GM12878 (cell line): Measurements from ENCODE around the gene RB1. TPM values are rescaled to one million over a fixed set of nuclear protein-coding genes. Genes with fewer than 3 reads are reported as not detected.

Source experiments
- ATAC-seq: fragments of 200-7000 bp; cut with Tn5 transposase; 3 replicates; pipeline ENCODE4 v1.9.1; 2020; ENCODE audit warnings: mild to moderate bottlenecking, moderate library complexity
- BruUV-seq: library from RNA; stranded (reverse); fragments of 400-500 nt; replicated peaks from 2 replicates; lab custom pipeline; 2021; lab: Mats Ljungman, UMichigan
- CTCF ChIA-PET: fragments of 300-600 bp; sonication (Branson Sonifier 250); formaldehyde crosslinking; extraction: SDS; loops from one replicate; lab custom pipeline; 2021; ENCODE audit warnings: inconsistent platforms; lab: Yijun Ruan, JAX
- POLR2A ChIA-PET: fragments of 350-600 bp; formaldehyde crosslinking; extraction: SDS; loops from one replicate; lab custom pipeline; 2021; ENCODE audit warnings: inconsistent platforms; lab: Charles Lee
- RAD21 ChIA-PET: fragments of 300-600 bp; sonication (Branson Sonifier 250); formaldehyde crosslinking; loops from one replicate; lab custom pipeline; 2023; ENCODE audit warnings: antibody characterized with exemption; ENCODE audit not compliant: unreplicated experiment; lab: Charles Lee
- SMC1A ChIA-PET: fragments of 300-600 bp; sonication (Branson Sonifier 250); formaldehyde crosslinking; loops from one replicate; lab custom pipeline; 2023; ENCODE audit not compliant: unreplicated experiment, uncharacterized antibody; lab: Charles Lee
- DNase-seq: peaks from one replicate; pipeline ENCODE4 v3.0.0-alpha.2; 2011; ENCODE audit warnings: low read depth, low spot score
- FAIRE-seq: peaks from 3 replicates; lab custom pipeline; 2011; peaks lifted over from hg19 to GRCh38; lab: Jason Lieb, UNC
- H2AFZ ChIP-seq: 2 replicates; pipeline ENCODE4 v1.6.0; 2011; ENCODE audit warnings: low read depth, low read length, control low read depth; ENCODE audit not compliant: control insufficient read depth
- H3K27ac ChIP-seq: 2 replicates; pipeline ENCODE4 v1.5.1; 2011; ENCODE audit warnings: control low read depth; ENCODE audit not compliant: control insufficient read depth, insufficient read depth
- H3K27me3 ChIP-seq, 2 experiments: replicated peaks in 1 of 2; 2 replicates each; pipeline versions ENCODE4 v1.6.0 to v1.6.1; 2011; ENCODE audit warnings: low read length in 1 of 2; ENCODE audit not compliant: control insufficient read depth in 2 of 2, insufficient read depth in 2 of 2
- H3K36me3 ChIP-seq, 2 experiments: 2 replicates each; pipeline ENCODE4 v1.5.1; 2011; ENCODE audit warnings: low read length in 1 of 2; ENCODE audit not compliant: control insufficient read depth in 2 of 2, insufficient read depth in 2 of 2
- H3K4me1 ChIP-seq: 2 replicates; pipeline ENCODE4 v1.6.1; 2011; ENCODE audit warnings: mild to moderate bottlenecking, low read length, moderate library complexity, mixed read lengths; ENCODE audit not compliant: control insufficient read depth, insufficient read depth
- H3K4me2 ChIP-seq: 2 replicates; pipeline ENCODE4 v1.6.0; 2011; ENCODE audit warnings: control low read depth; ENCODE audit not compliant: control insufficient read depth, insufficient read depth
- H3K4me3 ChIP-seq: fragments of 200-600 bp; sonication (generic); 2 replicates; pipeline ENCODE4 v1.5.1; 2016
- H3K79me2 ChIP-seq: 2 replicates; pipeline ENCODE4 v1.6.0; 2011; ENCODE audit warnings: low read length; ENCODE audit not compliant: control insufficient read depth, insufficient read depth
- H3K9ac ChIP-seq: 2 replicates; pipeline ENCODE4 v1.8.0; 2011; ENCODE audit warnings: low read length, control low read depth, mixed read lengths; ENCODE audit not compliant: control insufficient read depth, insufficient read depth
- H3K9me3 ChIP-seq: replicated peaks from 3 replicates; pipeline ENCODE4 v1.5.1; 2011; ENCODE audit warnings: mild to moderate bottlenecking, low read length; ENCODE audit not compliant: control insufficient read depth, insufficient read depth
- H4K20me1 ChIP-seq: 2 replicates; pipeline ENCODE4 v1.6.0; 2011; ENCODE audit not compliant: control insufficient read depth, insufficient read depth
- BCL3 ChIP-seq: IDR thresholded peaks from 2 replicates; pipeline ENCODE4 v1.6.1; 2011; ENCODE audit warnings: borderline replicate concordance, low read depth, mild to moderate bottlenecking, moderate library complexity, low read length; ENCODE audit not compliant: insufficient read depth, poor library complexity, severe bottlenecking
- EGR1 ChIP-seq, 2 experiments: IDR thresholded peaks; 1 replicate in 1 of 2; 2 replicates in 1 of 2; pipeline ENCODE4 v1.6.1; 2011 to 2012; ENCODE audit warnings: low read depth in 2 of 2, low read length in 2 of 2, borderline replicate concordance in 1 of 2, mild to moderate bottlenecking in 1 of 2, moderate library complexity in 1 of 2
- EZH2 ChIP-seq: IDR thresholded peaks from 2 replicates; pipeline ENCODE4 v1.6.1; 2012; ENCODE audit warnings: low read depth, mild to moderate bottlenecking, control low read depth, inconsistent platforms, low read length, borderline replicate concordance; ENCODE audit not compliant: control insufficient read depth
- GABPA ChIP-seq: IDR thresholded peaks from 2 replicates; pipeline ENCODE4 v1.6.1; 2014; ENCODE audit warnings: antibody characterized with exemption, low read depth, mild to moderate bottlenecking, inconsistent platforms
- MLLT1 ChIP-seq: fragments of 450-650 bp; IDR thresholded peaks from 2 replicates; pipeline ENCODE4 v1.6.1; 2016; ENCODE audit warnings: mild to moderate bottlenecking
- MTA2 ChIP-seq: fragments of 450-650 bp; IDR thresholded peaks from 2 replicates; pipeline ENCODE4 v1.6.1; 2016; ENCODE audit warnings: low read depth, mild to moderate bottlenecking, moderate library complexity
- NKRF ChIP-seq: fragments of 450-650 bp; conservative IDR thresholded peaks from 2 replicates; pipeline ENCODE4 v1.6.1; 2017; ENCODE audit warnings: mild to moderate bottlenecking, moderate library complexity
- NR2C1 ChIP-seq: fragments of 450-650 bp; IDR thresholded peaks from 2 replicates; pipeline ENCODE4 v1.6.1; 2017; ENCODE audit warnings: antibody characterized with exemption, mild to moderate bottlenecking, moderate library complexity
- NR2F1 ChIP-seq: fragments of 450-650 bp; conservative IDR thresholded peaks from 2 replicates; pipeline ENCODE4 v1.6.1; 2017; ENCODE audit warnings: mild to moderate bottlenecking
- NRF1 ChIP-seq: conservative IDR thresholded peaks from 2 replicates; pipeline ENCODE4 v1.6.1; 2011; ENCODE audit warnings: mild to moderate bottlenecking, low read depth, low read length, improper control_type of control experiment
- PAX5 ChIP-seq: IDR thresholded peaks from 2 replicates; pipeline ENCODE4 v1.6.1; 2011; ENCODE audit warnings: low read depth, low read length, borderline replicate concordance
- SIN3A ChIP-seq: IDR thresholded peaks from 2 replicates; pipeline ENCODE4 v1.6.1; 2012; ENCODE audit warnings: low read depth, low read length, improper control_type of control experiment
- SMC3 ChIP-seq: IDR thresholded peaks from 2 replicates; pipeline ENCODE4 v1.6.1; 2011; ENCODE audit warnings: low read length, improper control_type of control experiment, borderline replicate concordance
- SREBF2 ChIP-seq: IDR thresholded peaks from 2 replicates; pipeline ENCODE4 v1.6.1; 2012; ENCODE audit warnings: mild to moderate bottlenecking, low read length
- STAT1 ChIP-seq: fragments of 450-650 bp; conservative IDR thresholded peaks from 2 replicates; pipeline ENCODE4 v1.6.1; 2014; ENCODE audit warnings: antibody characterized with exemption, mild to moderate bottlenecking
- USF1 ChIP-seq: IDR thresholded peaks from 2 replicates; pipeline ENCODE4 v1.6.1; 2011; ENCODE audit warnings: borderline replicate concordance, low read depth, mild to moderate bottlenecking, moderate library complexity, mixed read lengths, low read length; ENCODE audit not compliant: insufficient read depth; ENCODE audit errors: extremely low read length
- YY1 ChIP-seq: IDR thresholded peaks from 2 replicates; pipeline ENCODE4 v1.6.1; 2011; ENCODE audit warnings: low read depth, mild to moderate bottlenecking, low read length
- ZSCAN29 ChIP-seq: fragments of 450-650 bp; IDR thresholded peaks from 2 replicates; pipeline ENCODE4 v1.6.1; 2017; ENCODE audit warnings: mild to moderate bottlenecking, moderate library complexity
- WGBS: methylation state at CpG from one replicate; pipeline ENCODE4 v1.1.6; 2016; ENCODE audit warnings: low lambda C conversion rate; ENCODE audit not compliant: insufficient replicate concordance, insufficient coverage; ENCODE audit errors: missing lambda C conversion rate; 5-methylcytosine and 5-hydroxymethylcytosine counted together
- in situ Hi-C: fragments of 300-500 bp; cut with MboI; formaldehyde crosslinking; loops from 9 replicates; pipeline ENCODE4 v1.14.3; 2018; ENCODE audit warnings: mixed read lengths
- intact Hi-C: fragments of 100-400 bp; cut with micrococcal nuclease; formaldehyde crosslinking; loops from one replicate; pipeline ENCODE4 v1.14.2; 2022; ENCODE audit not compliant: unreplicated experiment
- polyA plus RNA-seq, 11 experiments: library from polyadenylated mRNA; depleted of rRNA in 4 of 11; unstranded in 6 of 11; stranded (reverse) in 5 of 11; fragments of >200 nt; fragmentation: Nextera tagmentation in 4 of 11; fragmentation: Illumina TruSeq in 1 of 11; extraction: Ambion mirVana in 4 of 11; extraction: Trizol in 1 of 11; gene quantifications; 1 replicate in 1 of 11; 2 replicates in 10 of 11; pipeline versions ENCODE4 v1.2.1 to v1.2.3, GENCODE V29; 2011 to 2016; ENCODE audit warnings: inconsistent platforms in 2 of 11, missing spikeins in 2 of 11, low read depth in 1 of 11
- total RNA-seq, 4 experiments: library from RNA; depleted of rRNA in 3 of 4; stranded (reverse); fragments of >200 nt in 3 of 4; fragmentation: Illumina TruSeq in 1 of 4; extraction: Trizol in 1 of 4; gene quantifications; 2 replicates each; pipeline versions ENCODE4 v1.2.1 to v1.2.3, GENCODE V29; 2013 to 2021

Gene RB1
- total and polyA plus RNA-seq, 10 of the 15 experiments (the other 5 are each of a cell fraction or from before 2014, with no cell fraction given) = 2.8 to 45.0 (median 8.3) TPM

- FAIRE-seq = no peak
These were observed 173.1 kb downstream of the RB1 start for GRCh38 chr13:48476686-48477085.

More at GRCh38 chr13:48476686-48477085, 173.1 kb downstream of the RB1 start:
- RAD21 ChIA-PET = interaction anchor here (0.8 to 2.0 kb wide), 5 partner anchors 10 to 103 kb away, joined by 3 to 10 read pairs (median 4); no protein-coding TSS in a partner anchor
- CTCF ChIA-PET = interaction anchor here (0.7 to 2.7 kb wide), 3 partner anchors 15 to 100 kb away, joined by 3 to 10 read pairs (median 3); no protein-coding TSS in a partner anchor
- no peak for DNase-seq
- H2AFZ ChIP-seq = no peak overlapping the region
- no TSS peak for BruUV-seq
- H3K4me3 ChIP-seq = no peak overlapping the region; the same call in 1 of the 2 replicates
- in situ Hi-C loops = no loop called here
- POLR2A ChIA-PET = no interaction called here
- H3K9ac ChIP-seq = no peak overlapping the region
- SMC1A ChIA-PET = interaction anchor here (0.6 to 2.6 kb wide), 9 partner anchors 8 to 733 kb away, joined by 3 to 11 read pairs (median 4); no protein-coding TSS in a partner anchor
- H3K9me3 ChIP-seq = no peaks in the 10 kb centered on the region; the same call in 1 of the 3 replicates
- TF ChIP-seq BCL3 (no peak), YY1 (no peak), ZSCAN29 (no peak), SIN3A (no peak), STAT1 (no peak), NKRF (no peak), NR2F1 (no peak), NR2C1 (no peak), MLLT1 (no peak), GABPA (no peak), PAX5 (no peak), SMC3 (no peak), MTA2 (no peak), EGR1 (IDR thresholded peaks at IDR 0.05; ENCODE audit: borderline replicate concordance in 1 of 2, low read depth in 2 of 2, low read length in 2 of 2) (no peak), USF1 (no peak), NRF1 (no peak), SREBF2 (no peak), EZH2 (no peak)
- TF ChIP-seq, all 136 proteins: peak for 0
- intact Hi-C loops = no loop called here
- H3K27ac ChIP-seq = peak overlapping the region; percentile 33
- peaks cover 22% of the 10 kb centered on the region; the same call in 1 of the 2 replicates for H3K4me1 ChIP-seq
- peaks cover 0 to 7% of the 10 kb centered on the region in 2 experiments; a peak in 2 of 4 replicates for H3K36me3 ChIP-seq
- peak; percentile 14; the same call in 2 of the 3 replicates for ATAC-seq
- 72% methylated on average over 4 of the region's 4 CpGs for WGBS
- H3K4me2 ChIP-seq = 0 out of 2 replicates have a peak overlapping the region, but pooled peaks have one; percentile 5
- H4K20me1 ChIP-seq = no peaks in the 10 kb centered on the region
- H3K79me2 ChIP-seq = no peaks in the 10 kb centered on the region
- no peaks in the 10 kb centered on the region for H3K27me3 ChIP-seq
